HCT116 (cell line): ENCODE data around the gene MYH7. TPM values are rescaled to one million over a fixed set of nuclear protein-coding genes. Genes with fewer than 3 reads are reported as not detected.
A peak's percentile ranks its signal among the peaks of the same experiment; 100 is the strongest.

Experiments
- ATAC-seq: fragments of 200-7000 bp; cut with Tn5 transposase; 2 replicates; pipeline ENCODE4 v1.9.1; 2020; ENCODE audit warnings: mild to moderate bottlenecking, moderate library complexity
- BruUV-seq: library from RNA; stranded (reverse); fragments of 400-500 nt; replicated peaks from 2 replicates; lab custom pipeline; 2021; lab: Mats Ljungman, UMichigan
- CTCF ChIA-PET: fragments of 300-600 bp; sonication (Branson Sonifier 250); formaldehyde crosslinking; loops from one replicate; lab custom pipeline; 2021; ENCODE audit warnings: antibody characterized with exemption; lab: Charles Lee
- POLR2A ChIA-PET: fragments of 300-600, 350-600 bp; sonication (Branson Sonifier 250); formaldehyde crosslinking; loops from one replicate; lab custom pipeline; 2021; ENCODE audit warnings: antibody characterized with exemption; lab: Charles Lee
- RAD21 ChIA-PET, 2 experiments: fragments of 300-600 bp; sonication (Branson Sonifier 250); formaldehyde crosslinking; loops; one replicate each; lab custom pipeline; 2023; ENCODE audit warnings: low total read pairs in 2 of 2; ENCODE audit not compliant: uncharacterized antibody in 2 of 2, unreplicated experiment in 2 of 2, low non-redundant PET in 1 of 2; lab: Charles Lee
- DNase-seq: peaks from one replicate; pipeline ENCODE4 v3.0.0-alpha.2; 2010; ENCODE audit warnings: low read depth, low spot score
- H2AFZ ChIP-seq: fragments of 200-600 bp; shearing (Covaris generic), sonication (generic); 2 replicates; pipeline ENCODE4 v1.6.1; 2017; ENCODE audit warnings: low read depth, mixed run types, mixed read lengths, antibody characterized with exemption, low read length; ENCODE audit not compliant: poor library complexity, severe bottlenecking
- H3K27ac ChIP-seq: 2 replicates; pipeline ENCODE4 v1.5.1; 2012; ENCODE audit warnings: low read depth, low read length
- H3K27me3 ChIP-seq: fragments of 200-600 bp; sonication (generic); 2 replicates; pipeline ENCODE4 v1.6.1; 2016; ENCODE audit warnings: mixed run types, low read length, mixed read lengths; ENCODE audit not compliant: insufficient read depth
- H3K36me3 ChIP-seq, 2 experiments: fragments of 200-500 bp in 1 of 2; fragments of 200-600 bp in 1 of 2; sonication (Bioruptor generic) in 1 of 2; sonication (generic) in 1 of 2; 2 replicates each; pipeline versions ENCODE4 v1.5.1 to v1.6.1; 2014 to 2016; ENCODE audit warnings: low read length in 2 of 2, inconsistent platforms in 1 of 2, mixed read lengths in 1 of 2, mixed run types in 1 of 2; ENCODE audit not compliant: insufficient read depth in 2 of 2, control insufficient read depth in 1 of 2
- H3K4me1 ChIP-seq, 2 experiments: fragments of 200-600 bp in 1 of 2; sonication (generic) in 1 of 2; 2 replicates each; pipeline versions ENCODE4 v1.5.1 to v1.6.1; 2012 to 2017; ENCODE audit warnings: low read length in 2 of 2, inconsistent platforms in 1 of 2, mild to moderate bottlenecking in 1 of 2, mixed read lengths in 1 of 2, mixed run types in 1 of 2, moderate library complexity in 1 of 2; ENCODE audit not compliant: insufficient read depth in 2 of 2, control insufficient read depth in 1 of 2
- H3K4me2 ChIP-seq: fragments of 200-600 bp; sonication (generic); 2 replicates; pipeline ENCODE4 v1.6.1; 2017; ENCODE audit warnings: mixed run types, low read length, mixed read lengths
- H3K4me3 ChIP-seq, 2 experiments: fragments of 200-600 bp in 1 of 2; sonication (generic) in 1 of 2; replicated peaks in 1 of 2; 2 replicates each; pipeline ENCODE4 v1.5.1; 2011 to 2016; ENCODE audit warnings: low read length in 2 of 2, control low read depth in 1 of 2, low read depth in 1 of 2, mild to moderate bottlenecking in 1 of 2, mixed read lengths in 1 of 2, mixed run types in 1 of 2
- H3K79me2 ChIP-seq: fragments of 200-600 bp; sonication (generic); 2 replicates; pipeline ENCODE4 v1.6.1; 2017; ENCODE audit warnings: mild to moderate bottlenecking, mixed run types, low read length, moderate library complexity, mixed read lengths; ENCODE audit not compliant: insufficient read depth
- H3K9ac ChIP-seq: fragments of 200-600 bp; sonication (generic); 2 replicates; pipeline ENCODE4 v1.6.1; 2016; ENCODE audit warnings: low read length, mixed read lengths
- H3K9me2 ChIP-seq: fragments of 200-600 bp; sonication (generic), shearing (Covaris generic); 2 replicates; pipeline ENCODE4 v1.6.1; 2017; ENCODE audit warnings: mixed run types, mild to moderate bottlenecking, moderate library complexity; ENCODE audit not compliant: insufficient read depth
- H3K9me3 ChIP-seq, 2 experiments: fragments of 200-500 bp in 1 of 2; fragments of 200-600 bp in 1 of 2; sonication (Bioruptor generic) in 1 of 2; sonication (generic) in 1 of 2; 2 replicates each; pipeline ENCODE4 v1.6.1; 2014 to 2017; ENCODE audit warnings: low read length in 2 of 2, mixed read lengths in 2 of 2, inconsistent platforms in 1 of 2, low read depth in 1 of 2, mild to moderate bottlenecking in 1 of 2, mixed run types in 1 of 2, moderate library complexity in 1 of 2; ENCODE audit not compliant: control insufficient read depth in 1 of 2, insufficient read depth in 1 of 2
- H4K20me1 ChIP-seq: fragments of 200-600 bp; sonication (generic), shearing (Covaris generic); 2 replicates; pipeline ENCODE4 v1.6.1; 2017; ENCODE audit warnings: mixed run types, mild to moderate bottlenecking, moderate library complexity; ENCODE audit not compliant: insufficient read depth
- CEBPB ChIP-seq: IDR thresholded peaks from 2 replicates; pipeline ENCODE4 v1.6.1; 2012; ENCODE audit warnings: low read depth
- EGR1 ChIP-seq: IDR thresholded peaks from 2 replicates; pipeline ENCODE4 v1.6.1; 2012; ENCODE audit warnings: low read depth
- EZH2 ChIP-seq: fragments of 200-600 bp; sonication (generic); IDR thresholded peaks from 2 replicates; pipeline ENCODE4 v1.6.1; 2017; ENCODE audit warnings: antibody characterized with exemption, mixed run types
- EZH2phosphoT487 ChIP-seq: fragments of 200-600 bp; IDR thresholded peaks from 2 replicates; pipeline ENCODE4 v1.6.1; 2018; ENCODE audit warnings: antibody characterized with exemption, borderline replicate concordance
- RAD21 ChIP-seq: IDR thresholded peaks from 2 replicates; pipeline ENCODE4 v1.6.1; 2012; ENCODE audit warnings: low read depth, mild to moderate bottlenecking
- SRF ChIP-seq: IDR thresholded peaks from 2 replicates; pipeline ENCODE4 v1.6.1; 2012; ENCODE audit warnings: low read depth
- ZNF274 ChIP-seq: fragments of 200-500 bp; sonication (Bioruptor generic); IDR thresholded peaks from 2 replicates; pipeline ENCODE4 v1.6.1; 2014; ENCODE audit warnings: mild to moderate bottlenecking, low read depth, low read length, inconsistent platforms
- intact Hi-C: fragments of 100-400 bp; cut with micrococcal nuclease; formaldehyde crosslinking; loops from 2 replicates; pipeline ENCODE4 v1.10.0; 2022
- total RNA-seq: library from RNA; stranded (reverse); gene quantifications from one replicate; pipeline ENCODE4 v1.2.1, GENCODE V29; 2021; ENCODE audit not compliant: unreplicated experiment
- TF ChIP-seq, protein P1 (sequence below), 3 experiments: fragments of 200-600 bp in 1 of 3; sonication (generic) in 1 of 3; IDR thresholded peaks in 2 of 3; conservative IDR thresholded peaks in 1 of 3; 2 replicates each; pipeline ENCODE4 v1.5.1; 2012 to 2017; ENCODE audit warnings: low read depth in 2 of 3, low read length in 2 of 3, antibody characterized with exemption in 1 of 3, borderline replicate concordance in 1 of 3, control low read depth in 1 of 3, mild to moderate bottlenecking in 1 of 3, mixed read lengths in 1 of 3, mixed run types in 1 of 3, moderate library complexity in 1 of 3; ENCODE audit not compliant: insufficient read depth in 1 of 3
- TF ChIP-seq, protein P2 (sequence below): IDR thresholded peaks from 2 replicates; pipeline ENCODE4 v1.6.1; 2011; ENCODE audit warnings: mild to moderate bottlenecking, low read length, moderate library complexity; ENCODE audit not compliant: insufficient replicate concordance; ENCODE audit errors: extremely low read depth
- TF ChIP-seq, protein P3 (sequence below): IDR thresholded peaks from 2 replicates; pipeline ENCODE4 v1.6.1; 2012

The MYH7 gene
- total RNA-seq, 1 experiment from 2014 or later, result not detected

DNA sequence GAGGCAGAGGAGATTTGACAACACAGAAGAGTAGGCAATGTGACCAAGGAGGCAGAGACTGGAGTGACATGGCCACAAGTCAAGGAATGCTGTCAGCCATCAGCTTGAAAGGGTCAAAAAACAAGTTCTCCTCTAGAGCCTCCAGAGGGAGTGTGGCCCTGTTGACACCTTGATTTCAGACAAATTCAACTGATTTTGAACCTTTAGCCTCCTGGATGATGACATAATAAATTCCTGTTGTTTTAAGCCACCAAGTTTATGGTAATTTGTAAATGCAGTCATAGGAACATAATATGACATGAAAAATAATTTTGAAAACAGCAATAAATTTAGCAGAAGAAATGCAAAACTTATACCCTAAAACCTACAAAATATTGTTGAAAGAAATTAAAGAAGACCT is 25.5 kb upstream of the MYH7 start:
- Histone ChIP-seq H3K9me2 (no peaks in the 10 kb centered on the region), H3K79me2 (no peaks in the 10 kb centered on the region), H3K27ac (no peak overlapping the region), H3K4me2 (no peak overlapping the region), H3K9ac (no peak overlapping the region), H3K36me3 (no peaks in the 10 kb centered on the region), H3K27me3 (no peaks in the 10 kb centered on the region), H3K4me3 (no peak overlapping the region), H4K20me1 (no peaks in the 10 kb centered on the region), H2AFZ (peak overlapping the region; percentile 14), H3K4me1 (peaks cover 2 to 11% of the 10 kb centered on the region in 2 experiments; a peak in 3 of 4 replicates), H3K9me3 (no peaks in the 10 kb centered on the region)
- intact Hi-C loops, result no loop called here
- peak; percentile 45; the same call in 1 of the 2 replicates for ATAC-seq
- POLR2A ChIA-PET, result no interaction called here
- RAD21 ChIA-PET, result no interaction called here
- CTCF ChIA-PET, result no interaction called here
- DNase-seq, result no peak
- TF ChIP-seq CEBPB, result no peak
- TF ChIP-seq, protein P1, sequence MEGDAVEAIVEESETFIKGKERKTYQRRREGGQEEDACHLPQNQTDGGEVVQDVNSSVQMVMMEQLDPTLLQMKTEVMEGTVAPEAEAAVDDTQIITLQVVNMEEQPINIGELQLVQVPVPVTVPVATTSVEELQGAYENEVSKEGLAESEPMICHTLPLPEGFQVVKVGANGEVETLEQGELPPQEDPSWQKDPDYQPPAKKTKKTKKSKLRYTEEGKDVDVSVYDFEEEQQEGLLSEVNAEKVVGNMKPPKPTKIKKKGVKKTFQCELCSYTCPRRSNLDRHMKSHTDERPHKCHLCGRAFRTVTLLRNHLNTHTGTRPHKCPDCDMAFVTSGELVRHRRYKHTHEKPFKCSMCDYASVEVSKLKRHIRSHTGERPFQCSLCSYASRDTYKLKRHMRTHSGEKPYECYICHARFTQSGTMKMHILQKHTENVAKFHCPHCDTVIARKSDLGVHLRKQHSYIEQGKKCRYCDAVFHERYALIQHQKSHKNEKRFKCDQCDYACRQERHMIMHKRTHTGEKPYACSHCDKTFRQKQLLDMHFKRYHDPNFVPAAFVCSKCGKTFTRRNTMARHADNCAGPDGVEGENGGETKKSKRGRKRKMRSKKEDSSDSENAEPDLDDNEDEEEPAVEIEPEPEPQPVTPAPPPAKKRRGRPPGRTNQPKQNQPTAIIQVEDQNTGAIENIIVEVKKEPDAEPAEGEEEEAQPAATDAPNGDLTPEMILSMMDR (IDR thresholded peaks at IDR 0.05 in 2 of 3, conservative IDR thresholded peaks at IDR 0.05 in 1 of 3; ENCODE audit: borderline replicate concordance in 1 of 3, insufficient read depth in 1 of 3, low read depth in 2 of 3, low read length in 2 of 3), result 0 out of 6 replicates have a peak, but pooled peaks of 1 of the 3 experiments have one; percentile 2
- BruUV-seq, result no TSS peak

DNA sequence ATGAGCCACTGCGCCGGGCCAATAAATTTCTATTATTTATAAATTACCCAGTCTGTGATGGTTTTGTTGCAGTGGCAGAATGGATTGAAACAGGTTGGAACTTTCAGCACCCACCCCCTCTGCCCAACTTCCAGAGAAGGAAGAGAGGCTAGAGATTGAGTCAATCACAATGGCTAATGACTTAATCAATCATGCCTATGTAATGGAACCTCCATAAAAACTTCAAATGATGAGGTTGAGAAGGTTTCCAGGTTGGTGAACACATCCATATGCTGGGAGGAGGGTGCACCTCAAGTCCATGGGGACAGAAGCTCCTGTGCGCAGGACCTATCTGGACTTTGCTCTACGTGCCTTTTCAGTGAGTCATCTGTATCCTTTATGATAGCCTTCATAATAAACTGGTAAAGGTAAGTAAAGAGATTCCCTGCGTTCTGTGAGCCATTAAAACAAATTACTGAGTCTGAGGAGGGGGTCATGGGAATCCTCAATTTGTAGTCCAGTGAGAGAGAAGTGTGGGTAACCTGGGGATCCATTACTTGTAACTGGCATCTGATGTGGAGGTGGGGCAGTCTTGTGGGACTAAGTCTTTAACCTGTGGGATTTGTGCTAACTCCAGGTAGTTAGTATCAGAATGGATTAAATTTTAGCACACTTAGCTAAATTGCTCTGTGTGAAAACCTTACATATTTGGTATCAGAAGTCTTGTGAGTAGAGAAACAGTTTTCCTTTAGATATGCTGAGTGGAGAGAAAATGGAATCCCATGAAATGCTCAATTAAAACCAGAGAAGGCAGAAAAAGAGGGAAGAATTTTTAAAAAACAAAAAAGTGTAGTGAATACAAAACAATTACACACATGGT is 22.4 kb upstream of the MYH7 start:
- Histone ChIP-seq H3K27ac (no peak overlapping the region), H3K9ac (no peak overlapping the region), H4K20me1 (no peaks in the 10 kb centered on the region), H3K9me2 (no peaks in the 10 kb centered on the region), H3K36me3 (no peaks in the 10 kb centered on the region), H2AFZ (peak overlapping the region; percentile 25), H3K4me3 (peak overlapping the region in 1 of 2 experiments; percentile 22; a peak in 1 of 4 replicates), H3K4me2 (peak overlapping the region; percentile 60), H3K9me3 (no peaks in the 10 kb centered on the region), H3K4me1 (peaks cover 2 to 11% of the 10 kb centered on the region in 2 experiments; a peak in 3 of 4 replicates), H3K79me2 (no peaks in the 10 kb centered on the region), H3K27me3 (no peaks in the 10 kb centered on the region)
- ChIA-PET RAD21 (no interaction called here), POLR2A (no interaction called here), CTCF (no interaction called here)
- intact Hi-C loops, result loop anchor here (1.0 to 5.0 kb wide), 2 partner anchors 131 to 193 kb away; no protein-coding TSS in a partner anchor
- BruUV-seq, result no TSS peak
- ATAC-seq (peak; percentile 73), DNase-seq (no peak)
- no peak for TF ChIP-seq EZH2
- no peak for TF ChIP-seq CEBPB
- TF ChIP-seq ZNF274, result no peak
- TF ChIP-seq, protein P1 (IDR thresholded peaks at IDR 0.05 in 2 of 3, conservative IDR thresholded peaks at IDR 0.05 in 1 of 3; ENCODE audit: borderline replicate concordance in 1 of 3, insufficient read depth in 1 of 3, low read depth in 2 of 3, low read length in 2 of 3), result no peak
- TF ChIP-seq SRF, result no peak
- TF ChIP-seq RAD21, result no peak
- TF ChIP-seq EZH2phosphoT487, result no peak
- no peak for TF ChIP-seq EGR1
- TF ChIP-seq, protein P2, sequence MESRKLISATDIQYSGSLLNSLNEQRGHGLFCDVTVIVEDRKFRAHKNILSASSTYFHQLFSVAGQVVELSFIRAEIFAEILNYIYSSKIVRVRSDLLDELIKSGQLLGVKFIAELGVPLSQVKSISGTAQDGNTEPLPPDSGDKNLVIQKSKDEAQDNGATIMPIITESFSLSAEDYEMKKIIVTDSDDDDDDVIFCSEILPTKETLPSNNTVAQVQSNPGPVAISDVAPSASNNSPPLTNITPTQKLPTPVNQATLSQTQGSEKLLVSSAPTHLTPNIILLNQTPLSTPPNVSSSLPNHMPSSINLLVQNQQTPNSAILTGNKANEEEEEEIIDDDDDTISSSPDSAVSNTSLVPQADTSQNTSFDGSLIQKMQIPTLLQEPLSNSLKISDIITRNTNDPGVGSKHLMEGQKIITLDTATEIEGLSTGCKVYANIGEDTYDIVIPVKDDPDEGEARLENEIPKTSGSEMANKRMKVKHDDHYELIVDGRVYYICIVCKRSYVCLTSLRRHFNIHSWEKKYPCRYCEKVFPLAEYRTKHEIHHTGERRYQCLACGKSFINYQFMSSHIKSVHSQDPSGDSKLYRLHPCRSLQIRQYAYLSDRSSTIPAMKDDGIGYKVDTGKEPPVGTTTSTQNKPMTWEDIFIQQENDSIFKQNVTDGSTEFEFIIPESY, result no peak
- TF ChIP-seq, protein P3, sequence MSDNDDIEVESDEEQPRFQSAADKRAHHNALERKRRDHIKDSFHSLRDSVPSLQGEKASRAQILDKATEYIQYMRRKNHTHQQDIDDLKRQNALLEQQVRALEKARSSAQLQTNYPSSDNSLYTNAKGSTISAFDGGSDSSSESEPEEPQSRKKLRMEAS, result no peak
